ENCODE data around the gene SLC25A19. TPM values are rescaled to one million over a fixed set of nuclear protein-coding genes. Genes with fewer than 3 reads are reported as not detected.
A peak's percentile ranks its signal among the peaks of the same experiment; 100 is the strongest.

SLC25A19 gene
- total RNA-seq, 2 experiments from 2014 or later = 113 to 144 TPM

GRCh38 chr17:75325348-75325747 lies 36.1 kb upstream of the SLC25A19 start:
- Histone ChIP-seq H3K27ac (ENCODE audit: low read depth, low read length, poor library complexity, severe bottlenecking) (peak overlapping the region; percentile 47), H2AFZ (ENCODE audit: low read length) (no peak overlapping the region), H3K79me2 (ENCODE audit: insufficient read depth, low read depth, low read length) (peaks cover 82% of the 10 kb centered on the region), H3K4me3 (ENCODE audit: low read depth, low read length, poor library complexity, severe bottlenecking) (no peak overlapping the region), H3K9me3 (ENCODE audit: low read length) (no peaks in the 10 kb centered on the region), H3K9me2 (ENCODE audit: insufficient read depth, low read length) (no peaks in the 10 kb centered on the region), H3K36me3 (ENCODE audit: insufficient read depth, low read length) (peaks cover 89% of the 10 kb centered on the region), H3K4me2 (ENCODE audit: low read length) (no peak overlapping the region), H4K20me1 (ENCODE audit: insufficient read depth, low read length) (no peaks in the 10 kb centered on the region), H3K4me1 (ENCODE audit: insufficient read depth, low read length, poor library complexity, severe bottlenecking) (peaks cover 62% of the 10 kb centered on the region)
- DNase-seq (ENCODE audit: low spot score) = no peak
- intact Hi-C loops (cut with micrococcal nuclease; ENCODE audit: unreplicated experiment) = no loop called here
- TF ChIP-seq, protein P1, sequence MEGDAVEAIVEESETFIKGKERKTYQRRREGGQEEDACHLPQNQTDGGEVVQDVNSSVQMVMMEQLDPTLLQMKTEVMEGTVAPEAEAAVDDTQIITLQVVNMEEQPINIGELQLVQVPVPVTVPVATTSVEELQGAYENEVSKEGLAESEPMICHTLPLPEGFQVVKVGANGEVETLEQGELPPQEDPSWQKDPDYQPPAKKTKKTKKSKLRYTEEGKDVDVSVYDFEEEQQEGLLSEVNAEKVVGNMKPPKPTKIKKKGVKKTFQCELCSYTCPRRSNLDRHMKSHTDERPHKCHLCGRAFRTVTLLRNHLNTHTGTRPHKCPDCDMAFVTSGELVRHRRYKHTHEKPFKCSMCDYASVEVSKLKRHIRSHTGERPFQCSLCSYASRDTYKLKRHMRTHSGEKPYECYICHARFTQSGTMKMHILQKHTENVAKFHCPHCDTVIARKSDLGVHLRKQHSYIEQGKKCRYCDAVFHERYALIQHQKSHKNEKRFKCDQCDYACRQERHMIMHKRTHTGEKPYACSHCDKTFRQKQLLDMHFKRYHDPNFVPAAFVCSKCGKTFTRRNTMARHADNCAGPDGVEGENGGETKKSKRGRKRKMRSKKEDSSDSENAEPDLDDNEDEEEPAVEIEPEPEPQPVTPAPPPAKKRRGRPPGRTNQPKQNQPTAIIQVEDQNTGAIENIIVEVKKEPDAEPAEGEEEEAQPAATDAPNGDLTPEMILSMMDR (conservative IDR thresholded peaks at IDR 0.05; ENCODE audit: low read length) = no peak
- TF ChIP-seq EZH2phosphoT487 (IDR thresholded peaks at IDR 0.05; ENCODE audit: borderline replicate concordance, low read depth, low read length) = no peak
- BruUV-seq (replicated peaks) = no TSS peak
- ChIA-PET CTCF (ENCODE audit: unreplicated experiment) (no interaction called here), POLR2A (interaction anchor here (0.7 to 23.2 kb wide), 4 partner anchors 17 to 55 kb away, joined by 3 to 393 read pairs (median 4); no protein-coding TSS in a partner anchor)

GRCh38 chr17:75321506-75321905 lies 32.3 kb upstream of the SLC25A19 start:
- H3K9me3 ChIP-seq (ENCODE audit: low read length) = no peaks in the 10 kb centered on the region
- no TSS peak for BruUV-seq (replicated peaks)
- ChIA-PET CTCF (ENCODE audit: unreplicated experiment) (interaction anchor here (0.6 to 2.7 kb wide), 12 partner anchors 14 to 90 kb away, joined by 3 to 10 read pairs (median 3); no protein-coding TSS in a partner anchor), POLR2A (interaction anchor here (0.9 to 23.2 kb wide), 10 partner anchors 21 to 88 kb away, joined by 4 to 393 read pairs (median 10); partner anchors contain the start of gene SLC25A19)
- intact Hi-C loops (cut with micrococcal nuclease; ENCODE audit: unreplicated experiment) = no loop called here
- H3K36me3 ChIP-seq (ENCODE audit: insufficient read depth, low read length) = peaks cover 92% of the 10 kb centered on the region
- no peak for TF ChIP-seq EZH2phosphoT487 (IDR thresholded peaks at IDR 0.05; ENCODE audit: borderline replicate concordance, low read depth, low read length)
- TF ChIP-seq, protein P1 (conservative IDR thresholded peaks at IDR 0.05; ENCODE audit: low read length) = no peak
- no peak overlapping the region for H2AFZ ChIP-seq (ENCODE audit: low read length)
- H3K79me2 ChIP-seq (ENCODE audit: insufficient read depth, low read depth, low read length) = peaks cover 70% of the 10 kb centered on the region
- H3K4me1 ChIP-seq (ENCODE audit: insufficient read depth, low read length, poor library complexity, severe bottlenecking) = peaks cover 90% of the 10 kb centered on the region
- peak overlapping the region; percentile 92 for H3K27ac ChIP-seq (ENCODE audit: low read depth, low read length, poor library complexity, severe bottlenecking)
- no peak for DNase-seq (ENCODE audit: low spot score)
- no peaks in the 10 kb centered on the region for H3K9me2 ChIP-seq (ENCODE audit: insufficient read depth, low read length)
- no peak overlapping the region for H3K4me3 ChIP-seq (ENCODE audit: low read depth, low read length, poor library complexity, severe bottlenecking)
- H4K20me1 ChIP-seq (ENCODE audit: insufficient read depth, low read length) = no peaks in the 10 kb centered on the region
- peak overlapping the region; percentile 67; the same call in 1 of the 2 replicates for H3K4me2 ChIP-seq (ENCODE audit: low read length)
